Keratinocyte (primary cell): Measurements from ENCODE around the gene PRKAG2. TPM values are rescaled to one million over a fixed set of nuclear protein-coding genes. Genes with fewer than 3 reads are reported as not detected.

Source experiments
- DNase-seq: peaks from one replicate; pipeline ENCODE4 v3.0.0-alpha.2; 2011; ENCODE audit warnings: low read depth, missing footprints, low spot score
- FAIRE-seq: peaks from 2 replicates; lab custom pipeline; 2011; peaks lifted over from hg19 to GRCh38; lab: Jason Lieb, UNC
- H2AFZ ChIP-seq: 2 replicates; pipeline ENCODE4 v1.6.0; 2012; ENCODE audit warnings: low read length, control low read depth, inconsistent platforms; ENCODE audit not compliant: control insufficient read depth
- H3K27ac ChIP-seq: 2 replicates; pipeline ENCODE4 v1.5.1; 2011; ENCODE audit warnings: low read length; ENCODE audit not compliant: control insufficient read depth, insufficient read depth
- H3K27me3 ChIP-seq: 3 replicates; pipeline ENCODE4 v1.6.0; 2011; ENCODE audit warnings: low read length; ENCODE audit not compliant: control insufficient read depth, insufficient read depth; ENCODE audit errors: extremely low read depth
- H3K36me3 ChIP-seq, 2 experiments: 2 replicates in 1 of 2; 3 replicates in 1 of 2; pipeline ENCODE4 v1.5.1; 2011; ENCODE audit warnings: low read length in 2 of 2, mild to moderate bottlenecking in 1 of 2; ENCODE audit not compliant: control insufficient read depth in 2 of 2, insufficient read depth in 2 of 2; ENCODE audit errors: extremely low read depth in 1 of 2
- H3K4me1 ChIP-seq: 3 replicates; pipeline ENCODE4 v1.5.1; 2011; ENCODE audit warnings: low read length; ENCODE audit not compliant: control insufficient read depth, insufficient read depth; ENCODE audit errors: extremely low read depth
- H3K4me2 ChIP-seq: 3 replicates; pipeline ENCODE4 v1.6.0; 2011; ENCODE audit warnings: low read depth, low read length; ENCODE audit not compliant: control insufficient read depth, insufficient read depth; ENCODE audit errors: extremely low read depth
- H3K4me3 ChIP-seq, 3 experiments: fragments of 200-600 bp in 1 of 3; sonication (generic) in 1 of 3; 2 replicates in 2 of 3; 3 replicates in 1 of 3; pipeline ENCODE4 v1.5.1; 2011 to 2016; ENCODE audit warnings: low read length in 3 of 3, mild to moderate bottlenecking in 3 of 3, control low read depth in 2 of 3, inconsistent platforms in 1 of 3, low read depth in 1 of 3, mixed read lengths in 1 of 3, mixed run types in 1 of 3, moderate library complexity in 1 of 3; ENCODE audit not compliant: control insufficient read depth in 2 of 3, insufficient read depth in 2 of 3; ENCODE audit errors: extremely low read depth in 1 of 3
- H3K79me2 ChIP-seq: 2 replicates; pipeline ENCODE4 v1.6.0; 2012; ENCODE audit warnings: low read length; ENCODE audit not compliant: control insufficient read depth, insufficient read depth
- H3K9ac ChIP-seq: 3 replicates; pipeline ENCODE4 v1.6.0; 2011; ENCODE audit warnings: low read length; ENCODE audit not compliant: control insufficient read depth, insufficient read depth; ENCODE audit errors: extremely low read depth
- H3K9me1 ChIP-seq: 3 replicates; pipeline ENCODE4 v1.6.0; 2011; ENCODE audit warnings: low read length; ENCODE audit not compliant: control insufficient read depth, insufficient read depth; ENCODE audit errors: extremely low read depth
- H3K9me3 ChIP-seq: 2 replicates; pipeline ENCODE4 v1.5.1; 2012; ENCODE audit warnings: low read depth, low read length; ENCODE audit not compliant: control insufficient read depth
- H4K20me1 ChIP-seq: 3 replicates; pipeline ENCODE4 v1.6.0; 2011; ENCODE audit warnings: low read length; ENCODE audit not compliant: control insufficient read depth, insufficient read depth; ENCODE audit errors: extremely low read depth
- EZH2 ChIP-seq: IDR thresholded peaks from one replicate; pipeline ENCODE4 v1.6.1; 2012; ENCODE audit warnings: inconsistent platforms, mild to moderate bottlenecking, low read length, moderate library complexity
- dilution Hi-C: fragments of 300-500 bp; cut with MboI; formaldehyde crosslinking; loops from one replicate; pipeline ENCODE4 v1.7.0; 2020; ENCODE audit warnings: low sequenced_read_pairs; ENCODE audit not compliant: extremely low pct_ligation_motif_present
- polyA plus RNA-seq, 5 experiments: library from polyadenylated mRNA; depleted of rRNA in 3 of 5; stranded (reverse) in 3 of 5; stranded (forward) in 1 of 5; unstranded in 1 of 5; fragments of >200 nt; gene quantifications; 1 replicate in 1 of 5; 2 replicates in 3 of 5; 3 replicates in 1 of 5; pipeline versions ENCODE4 v1.2.1 to v1.2.3, GENCODE V29; 2011 to 2012; ENCODE audit warnings: missing spikeins in 2 of 5, low read depth in 1 of 5, low replicate concordance in 1 of 5
- TF ChIP-seq, protein P1 (sequence below), 3 experiments: IDR thresholded peaks in 1 of 3; conservative IDR thresholded peaks in 1 of 3; optimal IDR thresholded peaks in 1 of 3; 2 replicates in 2 of 3; 3 replicates in 1 of 3; pipeline versions ENCODE3 to v1.5.1; 2011; ENCODE audit warnings: low read length in 3 of 3, mild to moderate bottlenecking in 3 of 3, moderate library complexity in 2 of 3, control low read depth in 1 of 3, inconsistent platforms in 1 of 3; ENCODE audit not compliant: insufficient read depth in 2 of 3; ENCODE audit errors: extremely low read depth in 1 of 3

Gene PRKAG2
- polyA plus RNA-seq, 1 donor (not counting 4 experiments of a cell fraction or from before 2014, with no cell fraction given): 39.5 TPM

DNA sequence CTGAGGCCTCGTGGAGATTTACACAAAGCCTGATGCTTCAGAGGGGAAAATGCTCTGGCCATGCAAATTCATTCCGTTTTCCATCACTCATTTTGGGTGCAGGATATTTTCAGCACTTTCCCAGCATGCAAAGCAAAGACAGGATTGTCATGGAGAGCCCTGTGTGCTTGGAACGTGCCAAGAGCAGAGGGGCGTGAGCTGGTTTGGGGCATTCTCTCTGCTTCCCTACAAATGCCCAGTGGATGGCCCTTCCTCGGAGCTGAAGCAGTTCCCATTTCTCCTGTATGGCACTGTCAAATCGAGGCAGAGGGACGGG, 164.1 kb downstream of the PRKAG2 start:
- H3K27ac ChIP-seq: no peak overlapping the region
- no peaks in the 10 kb centered on the region for H3K9me3 ChIP-seq
- H3K79me2 ChIP-seq: no peaks in the 10 kb centered on the region
- no peak for FAIRE-seq
- dilution Hi-C loops: no loop called here
- H3K27me3 ChIP-seq: no peaks in the 10 kb centered on the region
- no peaks in the 10 kb centered on the region for H4K20me1 ChIP-seq
- H3K36me3 ChIP-seq: no peaks in the 10 kb centered on the region
- no peaks in the 10 kb centered on the region for H3K4me1 ChIP-seq
- H3K9ac ChIP-seq: no peak overlapping the region
- DNase-seq: no peak
- H3K4me2 ChIP-seq: no peak overlapping the region
- H3K4me3 ChIP-seq: no peak overlapping the region
- no peaks in the 10 kb centered on the region for H3K9me1 ChIP-seq
- TF ChIP-seq EZH2: no peak
- TF ChIP-seq, protein P1, sequence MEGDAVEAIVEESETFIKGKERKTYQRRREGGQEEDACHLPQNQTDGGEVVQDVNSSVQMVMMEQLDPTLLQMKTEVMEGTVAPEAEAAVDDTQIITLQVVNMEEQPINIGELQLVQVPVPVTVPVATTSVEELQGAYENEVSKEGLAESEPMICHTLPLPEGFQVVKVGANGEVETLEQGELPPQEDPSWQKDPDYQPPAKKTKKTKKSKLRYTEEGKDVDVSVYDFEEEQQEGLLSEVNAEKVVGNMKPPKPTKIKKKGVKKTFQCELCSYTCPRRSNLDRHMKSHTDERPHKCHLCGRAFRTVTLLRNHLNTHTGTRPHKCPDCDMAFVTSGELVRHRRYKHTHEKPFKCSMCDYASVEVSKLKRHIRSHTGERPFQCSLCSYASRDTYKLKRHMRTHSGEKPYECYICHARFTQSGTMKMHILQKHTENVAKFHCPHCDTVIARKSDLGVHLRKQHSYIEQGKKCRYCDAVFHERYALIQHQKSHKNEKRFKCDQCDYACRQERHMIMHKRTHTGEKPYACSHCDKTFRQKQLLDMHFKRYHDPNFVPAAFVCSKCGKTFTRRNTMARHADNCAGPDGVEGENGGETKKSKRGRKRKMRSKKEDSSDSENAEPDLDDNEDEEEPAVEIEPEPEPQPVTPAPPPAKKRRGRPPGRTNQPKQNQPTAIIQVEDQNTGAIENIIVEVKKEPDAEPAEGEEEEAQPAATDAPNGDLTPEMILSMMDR (optimal IDR thresholded peaks at IDR 0.05 in 1 of 3, IDR thresholded peaks at IDR 0.05 in 1 of 3, conservative IDR thresholded peaks at IDR 0.05 in 1 of 3; ENCODE audit: extremely low read depth in 1 of 3, insufficient read depth in 2 of 3, low read length in 3 of 3): no peak
- H2AFZ ChIP-seq: no peak overlapping the region

DNA sequence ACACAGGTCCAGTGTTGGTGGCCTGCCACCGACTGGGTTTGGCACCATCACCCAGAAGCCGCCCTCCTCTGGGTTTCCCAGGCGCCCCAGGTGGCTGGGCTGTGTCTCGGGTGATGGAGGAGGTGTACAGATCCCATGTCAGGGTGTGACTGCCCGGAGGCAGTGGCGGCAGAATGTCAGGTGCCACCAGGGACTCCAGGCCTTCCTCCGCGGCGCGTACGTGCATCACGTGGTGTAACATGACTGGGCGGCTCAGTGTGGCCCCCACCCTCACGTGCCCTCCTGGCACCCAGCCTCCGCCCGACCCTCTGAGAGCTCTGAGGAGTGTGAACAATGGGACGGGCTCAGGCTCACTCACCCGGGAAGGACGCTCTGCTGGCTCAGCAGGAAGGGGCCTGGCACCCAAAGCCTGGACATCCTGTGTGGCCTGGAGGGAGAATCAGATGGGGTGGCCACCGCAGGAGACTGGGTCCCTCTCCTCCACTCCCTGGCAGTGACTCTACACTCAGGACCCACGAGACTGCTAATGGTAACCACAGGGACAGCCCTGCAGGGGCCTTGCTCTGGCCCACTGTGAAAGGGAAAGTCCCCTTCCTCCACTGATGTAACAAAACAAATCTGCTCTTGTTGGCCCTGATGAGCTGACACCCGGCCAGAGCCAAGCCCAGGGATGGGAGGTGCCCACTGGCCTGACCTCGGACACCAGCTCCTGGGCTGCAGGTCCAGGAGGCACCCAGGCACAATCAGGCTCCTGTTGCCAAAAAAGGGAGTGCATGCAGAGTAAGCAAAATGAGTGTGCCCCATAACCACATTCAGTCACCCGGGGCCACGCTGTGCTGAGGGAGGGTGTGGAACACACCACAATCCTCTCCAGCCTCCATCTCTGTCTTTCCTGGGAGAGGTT, 164.8 kb downstream of the PRKAG2 start:
- dilution Hi-C loops: no loop called here
- H3K27ac ChIP-seq: no peak overlapping the region
- FAIRE-seq (no peak), DNase-seq (no peak)
- H3K4me2 ChIP-seq: no peak overlapping the region
- H4K20me1 ChIP-seq: no peaks in the 10 kb centered on the region
- H3K4me3 ChIP-seq: no peak overlapping the region
- TF ChIP-seq, protein P1 (optimal IDR thresholded peaks at IDR 0.05 in 1 of 3, IDR thresholded peaks at IDR 0.05 in 1 of 3, conservative IDR thresholded peaks at IDR 0.05 in 1 of 3; ENCODE audit: extremely low read depth in 1 of 3, insufficient read depth in 2 of 3, low read length in 3 of 3): no peak
- TF ChIP-seq EZH2: no peak
- no peaks in the 10 kb centered on the region for H3K79me2 ChIP-seq
- no peaks in the 10 kb centered on the region for H3K9me1 ChIP-seq
- no peaks in the 10 kb centered on the region for H3K4me1 ChIP-seq
- H3K9me3 ChIP-seq: no peaks in the 10 kb centered on the region
- H3K36me3 ChIP-seq: no peaks in the 10 kb centered on the region
- no peak overlapping the region for H2AFZ ChIP-seq
- no peak overlapping the region for H3K9ac ChIP-seq
- no peaks in the 10 kb centered on the region for H3K27me3 ChIP-seq
